ENCODE data around the gene RPL7A. TPM values are rescaled to one million over a fixed set of nuclear protein-coding genes. Genes with fewer than 3 reads are reported as not detected.
A peak's percentile ranks its signal among the peaks of the same experiment; 100 is the strongest.
"Not testable (repeated sequence)": the region's sequence is repeated elsewhere in the genome, so short reads cannot be mapped to it uniquely, and the experiment has no call there.

The RPL7A gene
- total and polyA plus RNA-seq, 2 donors from 2014 or later: 1,502 to 2,097 TPM

- no peak for TF ChIP-seq CTCF (IDR thresholded peaks at IDR 0.05; ENCODE audit: borderline replicate concordance, extremely low read depth, insufficient read depth)
- FAIRE-seq: no peak
- Histone ChIP-seq H3K9me3 (ENCODE audit: control insufficient read depth in 2 of 3, insufficient read depth in 1 of 3, low read length in 3 of 3) (no peaks in the 10 kb centered on the region), H3K27ac (ENCODE audit: low read depth in 2 of 2, low read length in 2 of 2) (no peak overlapping the region), H3K36me3 (ENCODE audit: control insufficient read depth in 2 of 3, insufficient read depth in 3 of 3, low read length in 3 of 3) (no peaks in the 10 kb centered on the region), H3K9ac (ENCODE audit: low read length in 3 of 3) (no peak overlapping the region), H3K27me3 (ENCODE audit: control insufficient read depth, insufficient read depth, low read length) (no peaks in the 10 kb centered on the region), H3K4me1 (ENCODE audit: control insufficient read depth in 2 of 3, insufficient read depth in 2 of 3, low read depth in 1 of 3, low read length in 3 of 3) (no peaks in the 10 kb centered on the region), H3K4me3 (ENCODE audit: low read length in 3 of 3) (no peak overlapping the region)
- intact Hi-C loops (cut with DNase I): no loop called here
- DNase-seq: no peak
Observed at GRCh38 chr9:133307301-133307700, 40.7 kb upstream of the RPL7A start.

GRCh38 chr9:133309608-133310007, 38.4 kb upstream of the RPL7A start:
- Histone ChIP-seq H3K9ac (ENCODE audit: low read length in 3 of 3) (no peak overlapping the region), H3K4me1 (ENCODE audit: control insufficient read depth in 2 of 3, insufficient read depth in 2 of 3, low read depth in 1 of 3, low read length in 3 of 3) (no peaks in the 10 kb centered on the region), H3K27ac (ENCODE audit: low read depth in 2 of 2, low read length in 2 of 2) (no peak overlapping the region), H3K4me3 (ENCODE audit: low read length in 3 of 3) (no peak overlapping the region), H3K27me3 (ENCODE audit: control insufficient read depth, insufficient read depth, low read length) (no peaks in the 10 kb centered on the region), H3K9me3 (ENCODE audit: control insufficient read depth in 2 of 3, insufficient read depth in 1 of 3, low read length in 3 of 3) (no peaks in the 10 kb centered on the region), H3K36me3 (ENCODE audit: control insufficient read depth in 2 of 3, insufficient read depth in 3 of 3, low read length in 3 of 3) (no peaks in the 10 kb centered on the region)
- FAIRE-seq (no peak), DNase-seq (no peak)
- intact Hi-C loops (cut with DNase I): no loop called here
- no peak for TF ChIP-seq CTCF (IDR thresholded peaks at IDR 0.05; ENCODE audit: borderline replicate concordance, extremely low read depth, insufficient read depth)

DNA sequence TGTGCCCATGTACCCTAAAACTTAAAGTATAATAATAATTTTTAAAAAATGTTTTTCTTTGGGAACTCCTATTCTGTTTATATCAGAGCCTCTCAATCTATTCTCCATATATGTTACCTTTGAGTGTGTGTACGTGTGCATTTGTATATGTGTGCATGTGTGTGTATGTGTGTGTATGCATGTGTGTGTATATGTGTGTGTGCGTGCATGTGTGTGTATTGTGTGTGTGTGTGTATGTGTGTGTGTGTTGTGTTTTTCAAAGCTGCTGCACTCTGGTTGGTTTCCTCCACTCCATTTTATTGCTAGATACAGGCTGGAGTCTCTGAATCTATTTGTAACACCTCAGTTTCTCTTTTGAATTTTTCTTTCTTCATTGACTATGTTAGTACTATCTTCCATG, 32.0 kb upstream of the RPL7A start:
- FAIRE-seq: no peak
- Histone ChIP-seq H3K36me3 (ENCODE audit: control insufficient read depth in 2 of 3, insufficient read depth in 3 of 3, low read length in 3 of 3) (no peaks in the 10 kb centered on the region), H3K4me3 (ENCODE audit: low read length in 3 of 3) (no peak overlapping the region), H3K9me3 (ENCODE audit: control insufficient read depth in 2 of 3, insufficient read depth in 1 of 3, low read length in 3 of 3) (no peaks in the 10 kb centered on the region), H3K4me1 (ENCODE audit: control insufficient read depth in 2 of 3, insufficient read depth in 2 of 3, low read depth in 1 of 3, low read length in 3 of 3) (no peaks in the 10 kb centered on the region), H3K9ac (ENCODE audit: low read length in 3 of 3) (no peak overlapping the region), H3K27me3 (ENCODE audit: control insufficient read depth, insufficient read depth, low read length) (no peaks in the 10 kb centered on the region), H3K27ac (ENCODE audit: low read depth in 2 of 2, low read length in 2 of 2) (no peak overlapping the region)
- intact Hi-C loops (cut with DNase I): no loop called here
- no peak for TF ChIP-seq CTCF (IDR thresholded peaks at IDR 0.05; ENCODE audit: borderline replicate concordance, extremely low read depth, insufficient read depth)
- no peak for DNase-seq

GRCh38 chr9:133317551-133317950, 30.5 kb upstream of the RPL7A start:
- H3K27me3 ChIP-seq (ENCODE audit: control insufficient read depth, insufficient read depth, low read length); H3K36me3 ChIP-seq (ENCODE audit: control insufficient read depth in 2 of 3, insufficient read depth in 3 of 3, low read length in 3 of 3); H3K9me3 ChIP-seq (ENCODE audit: control insufficient read depth in 2 of 3, insufficient read depth in 1 of 3, low read length in 3 of 3); intact Hi-C loops (cut with DNase I); H3K27ac ChIP-seq (ENCODE audit: low read depth in 2 of 2, low read length in 2 of 2); H3K4me1 ChIP-seq (ENCODE audit: control insufficient read depth in 2 of 3, insufficient read depth in 2 of 3, low read depth in 1 of 3, low read length in 3 of 3); H3K9ac ChIP-seq (ENCODE audit: low read length in 3 of 3); FAIRE-seq; H3K4me3 ChIP-seq (ENCODE audit: low read length in 3 of 3): not testable (repeated sequence)
- peak in 1 of 5 donors; percentile 30 for DNase-seq

All from kidney (tissue), 14 donors.